ENCODE results near the gene GATAD2B.
A peak's percentile ranks its signal among the peaks of the same experiment; 100 is the strongest.
"Not testable (repeated sequence)": the region's sequence is repeated elsewhere in the genome, so short reads cannot be mapped to it uniquely, and the experiment has no call there.

Gene GATAD2B

DNA sequence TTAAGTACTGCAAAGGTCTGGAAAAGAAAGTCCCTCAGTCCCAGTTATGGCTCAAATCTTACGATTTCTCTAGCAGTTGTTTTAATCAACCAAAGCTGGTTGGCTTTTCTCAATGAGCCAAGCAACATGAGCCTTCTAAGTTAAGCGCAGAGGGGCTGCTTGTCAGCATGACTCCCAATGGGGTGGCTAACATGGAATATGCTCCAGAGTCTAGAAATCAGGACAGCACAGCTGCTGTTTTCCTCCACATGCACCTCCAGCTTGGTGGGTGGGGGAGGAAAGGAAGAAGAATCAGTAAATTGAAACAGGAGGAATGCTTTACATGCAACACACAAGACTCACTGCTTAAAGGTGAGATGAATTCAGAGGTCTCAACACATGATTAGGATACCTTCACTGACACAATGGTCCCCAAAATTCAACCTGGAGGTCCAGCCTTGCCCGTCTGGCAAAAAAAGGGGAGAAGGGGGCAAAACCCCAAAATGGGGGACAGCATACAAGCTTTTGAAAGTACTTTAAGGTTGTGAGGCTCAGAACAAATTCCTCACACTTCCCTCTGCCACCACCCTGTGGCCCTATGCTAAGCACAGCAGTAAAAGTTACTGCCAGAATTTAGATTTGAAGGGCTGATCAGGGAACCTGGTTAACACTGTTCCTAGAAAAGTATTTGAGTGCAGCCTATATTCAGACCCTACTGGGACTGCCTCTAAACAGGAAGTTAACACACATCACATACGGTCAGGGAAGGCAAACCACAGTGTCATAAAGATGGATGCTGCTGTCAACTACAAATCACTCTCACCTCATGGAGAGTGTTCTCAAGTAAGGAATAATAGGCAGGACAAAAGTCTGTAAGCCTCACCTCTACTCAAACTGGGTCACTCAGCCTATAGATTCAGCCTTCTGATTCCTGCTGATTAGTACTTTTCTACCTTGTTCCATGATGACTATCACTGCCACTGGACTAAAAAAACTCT lies 2.6 kb downstream of the GATAD2B start:
- TF ChIP-seq, protein P1, sequence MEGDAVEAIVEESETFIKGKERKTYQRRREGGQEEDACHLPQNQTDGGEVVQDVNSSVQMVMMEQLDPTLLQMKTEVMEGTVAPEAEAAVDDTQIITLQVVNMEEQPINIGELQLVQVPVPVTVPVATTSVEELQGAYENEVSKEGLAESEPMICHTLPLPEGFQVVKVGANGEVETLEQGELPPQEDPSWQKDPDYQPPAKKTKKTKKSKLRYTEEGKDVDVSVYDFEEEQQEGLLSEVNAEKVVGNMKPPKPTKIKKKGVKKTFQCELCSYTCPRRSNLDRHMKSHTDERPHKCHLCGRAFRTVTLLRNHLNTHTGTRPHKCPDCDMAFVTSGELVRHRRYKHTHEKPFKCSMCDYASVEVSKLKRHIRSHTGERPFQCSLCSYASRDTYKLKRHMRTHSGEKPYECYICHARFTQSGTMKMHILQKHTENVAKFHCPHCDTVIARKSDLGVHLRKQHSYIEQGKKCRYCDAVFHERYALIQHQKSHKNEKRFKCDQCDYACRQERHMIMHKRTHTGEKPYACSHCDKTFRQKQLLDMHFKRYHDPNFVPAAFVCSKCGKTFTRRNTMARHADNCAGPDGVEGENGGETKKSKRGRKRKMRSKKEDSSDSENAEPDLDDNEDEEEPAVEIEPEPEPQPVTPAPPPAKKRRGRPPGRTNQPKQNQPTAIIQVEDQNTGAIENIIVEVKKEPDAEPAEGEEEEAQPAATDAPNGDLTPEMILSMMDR (conservative IDR thresholded peaks at IDR 0.05; ENCODE audit: low read depth) = no peak
- DNase-seq (ENCODE audit: low spot score) = peak; percentile 5
- ChIA-PET POLR2A (ENCODE audit: low non-redundant PET) (interaction anchor here (0.6 kb wide), 1 partner anchor 194 kb away, joined by 7 read pairs; no protein-coding TSS in a partner anchor), CTCF (interaction anchor here (0.6 kb wide), 1 partner anchor 11 kb away, joined by 3 read pairs; no protein-coding TSS in a partner anchor)
- no peak overlapping the region for H3K27ac ChIP-seq

DNA sequence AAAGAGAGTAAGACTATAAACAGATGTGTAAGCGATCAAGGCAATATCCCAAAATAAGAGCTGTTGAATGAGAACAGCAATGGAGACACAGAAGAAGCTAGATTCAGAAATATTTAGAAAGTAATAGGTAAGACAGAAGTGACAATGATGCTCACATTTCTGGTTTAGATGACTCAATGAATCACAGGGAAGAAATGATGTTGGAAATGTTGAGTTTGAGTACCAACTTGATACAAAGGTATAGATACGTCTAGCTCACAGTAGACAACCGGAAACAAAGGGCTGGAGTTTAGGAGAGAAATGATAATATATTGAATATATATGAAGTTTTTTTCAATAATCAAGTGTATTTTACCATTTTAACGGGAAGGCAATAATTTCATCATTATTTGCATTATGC lies 6.5 kb downstream of the GATAD2B start:
- ChIA-PET POLR2A (ENCODE audit: low non-redundant PET) (no interaction called here), CTCF (interaction anchor here (0.7 kb wide), 1 partner anchor 70 kb away, joined by 7 read pairs; no protein-coding TSS in a partner anchor)
- no peak overlapping the region for H3K27ac ChIP-seq
- TF ChIP-seq, protein P1 (conservative IDR thresholded peaks at IDR 0.05; ENCODE audit: low read depth) = no peak
- no peak for DNase-seq (ENCODE audit: low spot score)

DNA sequence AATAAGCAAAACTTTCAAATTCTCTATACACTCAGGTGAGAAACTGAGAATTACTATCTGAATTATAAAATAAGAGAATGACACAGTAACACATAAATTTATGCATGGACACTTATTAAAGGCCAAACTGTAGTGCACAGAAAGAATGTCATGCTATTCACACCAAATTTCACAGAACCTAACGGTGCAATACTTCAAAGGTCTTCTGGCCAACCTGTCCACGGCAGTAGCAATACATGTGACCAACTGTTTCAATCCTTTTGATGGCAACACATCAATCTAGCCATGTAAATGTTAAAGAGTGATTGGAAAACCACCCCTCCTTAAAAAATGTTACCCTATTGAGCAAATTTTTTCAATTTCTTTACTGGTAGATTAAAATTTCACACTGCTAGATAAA lies 10.4 kb downstream of the GATAD2B start:
- ChIA-PET CTCF (interaction anchor here (0.9 kb wide), 1 partner anchor 34 kb away, joined by 3 read pairs; the partner anchor contains the start of gene DENND4B), POLR2A (ENCODE audit: low non-redundant PET) (no interaction called here)
- H3K27ac ChIP-seq = no peak overlapping the region

DNA sequence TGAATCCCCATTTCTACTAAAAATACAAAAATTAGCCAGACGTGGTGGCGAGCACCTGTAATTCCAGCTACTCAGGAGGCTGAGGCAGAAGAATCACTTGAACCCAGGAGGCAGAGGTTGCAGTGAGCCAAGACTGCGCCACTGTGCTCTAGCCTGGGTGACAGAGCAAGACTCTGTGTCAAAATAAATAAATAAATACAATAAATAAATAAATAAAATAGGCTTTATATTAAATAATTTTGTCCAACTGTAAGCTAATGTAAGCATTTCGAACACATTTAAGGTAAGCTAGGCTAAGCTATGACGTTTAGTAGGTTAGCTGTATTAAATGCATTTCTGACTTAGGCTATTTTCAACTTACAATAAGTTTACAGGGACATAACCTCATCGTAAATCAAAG lies 12.2 kb downstream of the GATAD2B start:
- CTCF ChIA-PET; DNase-seq (ENCODE audit: low spot score); POLR2A ChIA-PET (ENCODE audit: low non-redundant PET); H3K27ac ChIP-seq: not testable (repeated sequence)

More for the DNA sequence above, 10.4 kb downstream of the GATAD2B start:
- no peak for DNase-seq (ENCODE audit: low spot score)
- TF ChIP-seq, protein P1 (conservative IDR thresholded peaks at IDR 0.05; ENCODE audit: low read depth) = no peak

DNA sequence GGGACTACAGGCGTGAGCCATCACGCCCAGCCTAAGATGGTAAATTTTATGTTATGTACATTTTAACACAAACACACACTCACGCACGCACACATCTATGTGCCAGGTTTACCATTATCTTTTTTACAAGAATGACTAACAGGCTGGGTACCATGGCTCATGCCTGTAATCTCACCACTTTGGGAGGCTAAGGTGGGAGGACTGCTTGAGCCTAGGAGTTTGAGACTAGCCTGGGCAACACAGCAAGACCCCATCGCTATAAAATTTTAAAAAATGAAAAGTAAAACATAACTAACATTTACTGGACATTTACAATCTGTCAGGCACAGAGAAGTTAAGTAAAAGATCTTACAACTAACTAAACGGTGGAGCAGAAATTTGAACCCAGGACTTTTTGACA lies 14.7 kb downstream of the GATAD2B start:
- peak overlapping the region; percentile 23; the same call in 1 of the 2 replicates for H3K27ac ChIP-seq
- ChIA-PET CTCF (interaction anchor here (0.7 kb wide), 1 partner anchor 38 kb away, joined by 5 read pairs; no protein-coding TSS in a partner anchor), POLR2A (ENCODE audit: low non-redundant PET) (no interaction called here)
- TF ChIP-seq, protein P1 (conservative IDR thresholded peaks at IDR 0.05; ENCODE audit: low read depth) = no peak
- DNase-seq (ENCODE audit: low spot score) = no peak

DNA sequence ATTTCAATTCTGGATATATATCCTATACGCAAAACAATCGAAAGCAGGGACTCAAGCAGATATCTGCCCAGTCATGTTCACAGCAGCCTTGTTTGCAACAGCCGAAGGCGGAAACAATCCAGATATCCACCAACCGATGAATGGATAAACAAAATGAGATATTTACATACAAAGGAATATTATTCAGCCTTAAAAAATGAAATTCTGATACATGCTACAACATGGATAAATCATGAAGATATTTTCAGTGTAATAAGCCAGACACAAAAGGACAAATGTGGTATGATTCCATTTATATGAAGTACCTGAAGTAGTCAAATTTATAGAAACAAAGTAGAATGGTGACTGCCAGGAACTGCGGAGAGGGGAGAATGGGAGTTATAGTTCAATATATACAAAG lies 15.6 kb downstream of the GATAD2B start:
- no peak overlapping the region for H3K27ac ChIP-seq
- POLR2A ChIA-PET (ENCODE audit: low non-redundant PET) = no interaction called here
- CTCF ChIA-PET = no interaction called here
- TF ChIP-seq, protein P1 (conservative IDR thresholded peaks at IDR 0.05; ENCODE audit: low read depth) = no peak
- DNase-seq (ENCODE audit: low spot score) = no peak

DNA sequence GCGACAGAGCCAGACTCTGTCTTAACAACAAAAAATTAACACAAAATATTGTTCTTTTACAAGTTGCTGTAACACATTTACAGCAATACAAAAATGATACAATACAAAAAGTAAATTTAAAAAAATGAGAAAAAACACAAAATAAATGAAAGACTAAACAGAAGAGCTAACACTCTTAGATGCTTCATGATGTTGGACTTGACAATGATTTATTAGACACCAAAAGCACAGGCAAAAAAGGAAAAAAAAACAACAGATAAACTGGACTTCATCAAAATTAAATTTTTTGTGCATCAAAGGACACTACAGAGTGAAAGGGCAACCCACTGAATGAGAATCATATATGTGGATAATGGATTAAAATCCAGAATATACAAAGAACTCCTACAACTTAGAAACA lies 16.4 kb downstream of the GATAD2B start:
- ChIA-PET POLR2A (ENCODE audit: low non-redundant PET) (no interaction called here), CTCF (interaction anchor here (0.7 kb wide), 1 partner anchor 16 kb away, joined by 3 read pairs; no protein-coding TSS in a partner anchor)
- TF ChIP-seq, protein P1 (conservative IDR thresholded peaks at IDR 0.05; ENCODE audit: low read depth) = no peak
- H3K27ac ChIP-seq = peak overlapping the region; percentile 32
- DNase-seq (ENCODE audit: low spot score) = no peak

DNA sequence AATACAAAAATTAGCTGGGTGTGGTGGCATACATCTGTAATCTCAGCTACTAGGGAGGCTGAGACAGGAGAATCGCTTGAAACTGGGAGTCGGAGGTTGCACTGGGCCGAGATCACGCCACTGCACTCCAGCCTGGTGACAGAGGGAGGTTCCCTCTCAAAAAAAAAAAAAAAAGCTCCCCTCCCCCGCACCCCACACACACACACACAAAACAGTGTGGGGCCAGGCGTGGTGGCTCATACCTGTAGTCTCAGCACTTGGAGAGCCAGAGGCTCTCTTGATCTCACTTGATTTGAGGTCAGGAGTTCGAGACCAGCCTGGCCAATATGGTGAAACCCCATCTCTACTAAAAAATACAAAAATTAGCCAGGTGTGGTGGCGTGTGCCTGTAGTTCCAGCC lies 16.9 kb downstream of the GATAD2B start:
- CTCF ChIA-PET = interaction anchor here (0.7 kb wide), 1 partner anchor 16 kb away, joined by 3 read pairs; no protein-coding TSS in a partner anchor
- peak overlapping the region; percentile 32 for H3K27ac ChIP-seq
- DNase-seq (ENCODE audit: low spot score); POLR2A ChIA-PET (ENCODE audit: low non-redundant PET): not testable (repeated sequence)

Data from RWPE1 (cell line).